OCI-LY1 (cell line): ENCODE measurements around the gene TSPOAP1.

Experiments used
- H2AFZ ChIP-seq: fragments of 200-600 bp; sonication (generic), shearing (Covaris generic); 2 replicates; pipeline ENCODE4 v1.6.0; 2014; ENCODE audit warnings: antibody characterized with exemption, mild to moderate bottlenecking, low read length
- H3F3A ChIP-seq: fragments of 200-600 bp; sonication (generic), shearing (Covaris generic); 2 replicates; pipeline ENCODE4 v1.6.0; 2014; ENCODE audit warnings: mild to moderate bottlenecking, antibody characterized with exemption, low read length, moderate library complexity; ENCODE audit not compliant: insufficient read depth
- H3K27ac ChIP-seq: fragments of 200-600 bp; sonication (generic); 2 replicates; pipeline ENCODE4 v1.5.1; 2014; ENCODE audit warnings: low read length, mixed run types, mild to moderate bottlenecking, low read depth; ENCODE audit not compliant: poor library complexity, severe bottlenecking
- H3K27me3 ChIP-seq: fragments of 200-600 bp; sonication (generic); 2 replicates; pipeline ENCODE4 v1.6.0; 2014; ENCODE audit warnings: antibody characterized with exemption, mild to moderate bottlenecking, low read length, moderate library complexity; ENCODE audit not compliant: insufficient read depth
- H3K36me3 ChIP-seq: fragments of 200-600 bp; sonication (generic); 2 replicates; pipeline ENCODE4 v1.6.1; 2014; ENCODE audit warnings: mild to moderate bottlenecking, antibody characterized with exemption, low read length, moderate library complexity, mixed read lengths; ENCODE audit not compliant: insufficient read depth
- H3K4me1 ChIP-seq: fragments of 200-600 bp; sonication (generic); 2 replicates; pipeline ENCODE4 v1.5.1; 2014; ENCODE audit warnings: mild to moderate bottlenecking, low read length, moderate library complexity; ENCODE audit not compliant: insufficient read depth, severe bottlenecking
- H3K4me2 ChIP-seq: fragments of 200-600 bp; sonication (generic), shearing (Covaris generic); 2 replicates; pipeline ENCODE4 v1.6.1; 2014; ENCODE audit warnings: low read length
- H3K4me3 ChIP-seq: fragments of 200-600 bp; sonication (generic); 2 replicates; pipeline ENCODE4 v1.5.1; 2014; ENCODE audit warnings: low read length, low read depth, mild to moderate bottlenecking, mixed read lengths; ENCODE audit not compliant: poor library complexity, severe bottlenecking
- H3K79me2 ChIP-seq: fragments of 200-600 bp; shearing (Covaris generic); 2 replicates; pipeline ENCODE4 v1.6.1; 2016; ENCODE audit warnings: mixed run types, low read length, mixed read lengths; ENCODE audit not compliant: insufficient read depth
- H3K9ac ChIP-seq: fragments of 200-600 bp; sonication (generic), shearing (Covaris generic); 2 replicates; pipeline ENCODE4 v1.6.1; 2014; ENCODE audit warnings: mild to moderate bottlenecking, low read length, mixed read lengths
- H3K9me2 ChIP-seq: fragments of 200-600 bp; sonication (generic), shearing (Covaris generic); 2 replicates; pipeline ENCODE4 v1.6.1; 2014; ENCODE audit warnings: low read depth, mild to moderate bottlenecking, low read length, mixed read lengths
- H3K9me3 ChIP-seq: fragments of 200-600 bp; shearing (Covaris generic); 2 replicates; pipeline ENCODE4 v1.6.1; 2014; ENCODE audit warnings: low read length, mixed read lengths
- H4K20me1 ChIP-seq: fragments of 200-600 bp; sonication (generic), shearing (Covaris generic); 2 replicates; pipeline ENCODE4 v1.6.0; 2016; ENCODE audit warnings: mild to moderate bottlenecking, low read length; ENCODE audit not compliant: insufficient read depth
- CTCF ChIP-seq: fragments of 200-600 bp; sonication (generic), shearing (Covaris generic); IDR thresholded peaks from 2 replicates; pipeline ENCODE4 v1.5.1; 2017; ENCODE audit warnings: mild to moderate bottlenecking, antibody characterized with exemption, low read length, moderate library complexity, mixed read lengths
- EZH2 ChIP-seq: fragments of 200-600 bp; sonication (generic), shearing (Covaris generic); IDR thresholded peaks from 2 replicates; pipeline ENCODE4 v1.8.0; 2017; ENCODE audit warnings: borderline replicate concordance, mixed run types, mild to moderate bottlenecking, antibody characterized with exemption, low read length, moderate library complexity, mixed read lengths

Gene TSPOAP1

GRCh38 chr17:58264407-58265103, 64.0 kb downstream of the TSPOAP1 start:
- H2AFZ ChIP-seq = no peak overlapping the region
- no peak overlapping the region for H3K4me2 ChIP-seq
- peaks cover 5% of the 10 kb centered on the region; the same call in 1 of the 2 replicates for H3K27me3 ChIP-seq
- no peak for TF ChIP-seq CTCF
- TF ChIP-seq EZH2 = no peak
- H4K20me1 ChIP-seq = no peaks in the 10 kb centered on the region
- H3K36me3 ChIP-seq = no peaks in the 10 kb centered on the region
- H3K4me1 ChIP-seq = no peaks in the 10 kb centered on the region
- no peak overlapping the region for H3K9ac ChIP-seq
- H3K79me2 ChIP-seq = no peaks in the 10 kb centered on the region
- no peak overlapping the region for H3K4me3 ChIP-seq
- H3K27ac ChIP-seq = no peak overlapping the region
- no peaks in the 10 kb centered on the region for H3K9me2 ChIP-seq
- H3F3A ChIP-seq = no peaks in the 10 kb centered on the region
- no peaks in the 10 kb centered on the region for H3K9me3 ChIP-seq

- Histone ChIP-seq H4K20me1 (no peaks in the 10 kb centered on the region), H3K9ac (no peak overlapping the region), H3K4me2 (no peak overlapping the region), H3K4me3 (no peak overlapping the region), H3K79me2 (no peaks in the 10 kb centered on the region), H3F3A (no peaks in the 10 kb centered on the region), H3K9me2 (no peaks in the 10 kb centered on the region), H2AFZ (no peak overlapping the region), H3K9me3 (no peaks in the 10 kb centered on the region), H3K27ac (no peak overlapping the region), H3K27me3 (peaks cover 3% of the 10 kb centered on the region; the same call in 1 of the 2 replicates), H3K4me1 (no peaks in the 10 kb centered on the region), H3K36me3 (no peaks in the 10 kb centered on the region)
- no peak for TF ChIP-seq CTCF
- no peak for TF ChIP-seq EZH2
Measured at GRCh38 chr17:58263773-58264172, 64.8 kb downstream of the TSPOAP1 start.

- no peaks in the 10 kb centered on the region for H3K36me3 ChIP-seq
- no peak overlapping the region for H2AFZ ChIP-seq
- no peak overlapping the region for H3K9ac ChIP-seq
- no peaks in the 10 kb centered on the region for H3F3A ChIP-seq
- no peaks in the 10 kb centered on the region for H3K9me2 ChIP-seq
- no peaks in the 10 kb centered on the region for H3K9me3 ChIP-seq
- H3K4me3 ChIP-seq = no peak overlapping the region
- no peaks in the 10 kb centered on the region for H4K20me1 ChIP-seq
- H3K27me3 ChIP-seq = peaks cover 3% of the 10 kb centered on the region; the same call in 1 of the 2 replicates
- no peak overlapping the region for H3K27ac ChIP-seq
- H3K4me2 ChIP-seq = no peak overlapping the region
- no peak for TF ChIP-seq EZH2
- no peak for TF ChIP-seq CTCF
- no peaks in the 10 kb centered on the region for H3K4me1 ChIP-seq
- H3K79me2 ChIP-seq = no peaks in the 10 kb centered on the region
Measured at GRCh38 chr17:58262149-58262548, 66.4 kb downstream of the TSPOAP1 start.
